ENCODE results near the gene LARGE1. TPM values are rescaled to one million over a fixed set of nuclear protein-coding genes. Genes with fewer than 3 reads are reported as not detected.

LARGE1 gene
- total and polyA plus RNA-seq, 2 of the 8 experiments (the other 6 are each of a cell fraction or from before 2014, with no cell fraction given): 43.7 to 83.0 TPM

- Histone ChIP-seq H2BK20ac (ENCODE audit: low read length) (no peak overlapping the region), H3K36me3 (ENCODE audit: control insufficient read depth in 2 of 4, insufficient read depth in 4 of 4, low read length in 3 of 4) (no peaks in the 10 kb centered on the region), H3K79me1 (ENCODE audit: low read depth, low read length) (no peaks in the 10 kb centered on the region; the same call in 1 of the 2 replicates), H3K27me3 (replicated peaks in 1 of 4; ENCODE audit: control insufficient read depth in 3 of 4, extremely low read depth in 1 of 4, insufficient read depth in 3 of 4, low read length in 3 of 4) (no peaks in the 10 kb centered on the region), H3K4me2 (ENCODE audit: insufficient read depth in 1 of 2, low read depth in 2 of 2, low read length in 2 of 2) (peak overlapping the region; percentile 47 to 58), H3K79me2 (ENCODE audit: control insufficient read depth in 1 of 2, insufficient read depth in 2 of 2, low read length in 2 of 2) (peaks cover 6 to 93% of the 10 kb centered on the region in 2 experiments; a peak in 3 of 4 replicates), H3K23me2 (ENCODE audit: low read depth, low read length) (no peaks in the 10 kb centered on the region), H3K23ac (ENCODE audit: insufficient read length) (no peak overlapping the region), H3K9ac (replicated peaks in 1 of 4; ENCODE audit: extremely low read depth in 1 of 4, low read depth in 3 of 4, low read length in 3 of 4) (no peak overlapping the region), H3K14ac (ENCODE audit: insufficient read length) (no peak overlapping the region), H2AFZ (ENCODE audit: low read length) (no peak overlapping the region), H3K4me1 (replicated peaks in 1 of 4; ENCODE audit: control insufficient read depth in 3 of 4, insufficient read depth in 4 of 4, low read length in 3 of 4) (peaks cover 8 to 31% (median 21%) of the 10 kb centered on the region in 4 experiments; a peak in 5 of 7 replicates), H2BK15ac (ENCODE audit: low read length) (0 out of 2 replicates have a peak overlapping the region, but pooled peaks have one; percentile 83), H2BK120ac (replicated peaks; ENCODE audit: low read depth, low read length) (no peak overlapping the region), H3K4me3 (ENCODE audit: extremely low read depth in 1 of 4, insufficient read depth in 2 of 4, low read depth in 3 of 4, low read length in 4 of 4) (peak overlapping the region in 1 of 4 experiments; percentile 2; a peak in 2 of 8 replicates), H2BK12ac (ENCODE audit: low read depth, low read length) (0 out of 2 replicates have a peak overlapping the region, but pooled peaks have one; percentile 64), H3K56ac (replicated peaks; ENCODE audit: insufficient read length, low read depth, low read length) (no peak overlapping the region), H3K9me3 (ENCODE audit: insufficient read depth in 2 of 2, low read depth in 1 of 2, low read length in 1 of 2) (no peaks in the 10 kb centered on the region), H4K20me1 (replicated peaks in 1 of 2; ENCODE audit: control insufficient read depth in 1 of 2, insufficient read depth in 2 of 2, low read length in 2 of 2) (peaks cover 4 to 8% of the 10 kb centered on the region in 2 experiments), H3K27ac (ENCODE audit: low read depth, low read length) (no peak overlapping the region), H2AK5ac (ENCODE audit: low read depth, low read length) (no peak overlapping the region), H2BK5ac (ENCODE audit: low read depth, low read length) (peak overlapping the region; percentile 67), H3K18ac (ENCODE audit: extremely low read depth, low read length) (peak overlapping the region; percentile 62; the same call in 1 of the 2 replicates), H4K8ac (ENCODE audit: extremely low read depth, insufficient read depth, low read length) (no peak overlapping the region), H3K4ac (replicated peaks; ENCODE audit: insufficient read length, low read depth, low read length) (peak overlapping the region; percentile 86), H4K5ac (ENCODE audit: insufficient read length, low read depth, low read length) (peak overlapping the region; percentile 33), H4K91ac (replicated peaks; ENCODE audit: insufficient read length, low read length) (peak overlapping the region; percentile 5)
- ChIA-PET CTCF (ENCODE audit: partially characterized antibody) (interaction anchor here (0.7 kb wide), 2 partner anchors 44 to 62 kb away, joined by 4 to 5 read pairs; no protein-coding TSS in a partner anchor), POLR2A (ENCODE audit: partially characterized antibody) (no interaction called here)
- DNase-seq (ENCODE audit: low read depth in 1 of 2, low spot score in 2 of 2) (no peak), FAIRE-seq (no peak)
- 32% methylated on average over 4 of the region's 4 CpGs; no CpG with 5 or more reads in 1 of the 2 experiments for WGBS, 2 experiments (ENCODE audit: extremely low coverage in 1 of 2, insufficient coverage in 1 of 2, insufficient read length in 1 of 2, insufficient replicate concordance in 2 of 2, low coverage in 1 of 2, low lambda C conversion rate in 2 of 2, missing lambda C conversion rate in 1 of 2)
- TF ChIP-seq SP1 (IDR thresholded peaks at IDR 0.05; ENCODE audit: low read depth, low read length) (no peak), ZNF274 (IDR thresholded peaks at IDR 0.05; ENCODE audit: borderline replicate concordance, extremely low read depth, low read length) (no peak), FOSL1 (IDR thresholded peaks at IDR 0.05; ENCODE audit: insufficient read depth, low read depth, low read length) (no peak), MAX (IDR thresholded peaks at IDR 0.05) (no peak), CHD2 (IDR thresholded peaks at IDR 0.05; ENCODE audit: low read length) (no peak), KDM1A (IDR thresholded peaks at IDR 0.05; ENCODE audit: borderline replicate concordance, low read length) (no peak), RFX5 (IDR thresholded peaks at IDR 0.05; ENCODE audit: borderline replicate concordance, low read depth, low read length) (no peak), TCF12 (IDR thresholded peaks at IDR 0.05; ENCODE audit: low read depth, low read length) (no peak), ATF3 (IDR thresholded peaks at IDR 0.05; ENCODE audit: insufficient read depth, low read depth, low read length) (no peak), TAF7 (optimal IDR thresholded peaks at IDR 0.05; ENCODE audit: borderline replicate concordance, low read depth, low read length) (no peak), NRF1 (IDR thresholded peaks at IDR 0.05; ENCODE audit: low read depth, low read length) (no peak), YY1 (IDR thresholded peaks at IDR 0.05; ENCODE audit: low read depth, low read length) (no peak)
These were observed 253.9 kb downstream of the LARGE1 start for GRCh38 chr22:33666279-33666960.
